GM19328 (cell line): ENCODE measurements around the gene METTL21C.

ENCODE experiments used
- ATAC-seq: cut with Tn5 transposase; IDR thresholded peaks from one replicate; pipeline ENCODE4 v1.9.1; 2021; ENCODE audit warnings: mild to moderate bottlenecking, moderate library complexity; ENCODE audit not compliant: unreplicated experiment

METTL21C gene

DNA sequence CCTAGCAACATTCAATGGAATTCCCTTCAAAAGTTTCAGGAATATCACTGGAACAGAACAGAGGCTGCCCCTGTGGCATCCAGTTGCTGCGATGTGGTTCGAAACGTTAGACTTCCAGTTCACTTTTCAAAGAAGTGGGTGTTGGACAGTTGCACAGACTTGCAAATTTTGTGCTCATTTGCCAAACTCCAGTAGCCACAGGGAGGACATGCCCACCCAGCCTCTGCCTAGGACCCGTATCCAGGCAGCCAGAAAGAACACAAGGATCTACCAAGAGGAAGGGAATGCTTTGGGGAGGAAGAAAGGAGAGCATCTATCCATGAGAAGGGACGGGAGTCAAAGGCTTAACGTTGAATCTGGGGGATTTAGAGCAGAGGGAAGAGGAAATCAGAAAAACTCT lies at the start of gene METTL21C:
TSS of gene METTL21C (minus strand) at position 108 of the 400 bp plus-strand sequence. CDS start 546 bp downstream, outside the sequence.
- ATAC-seq, result no peak

DNA sequence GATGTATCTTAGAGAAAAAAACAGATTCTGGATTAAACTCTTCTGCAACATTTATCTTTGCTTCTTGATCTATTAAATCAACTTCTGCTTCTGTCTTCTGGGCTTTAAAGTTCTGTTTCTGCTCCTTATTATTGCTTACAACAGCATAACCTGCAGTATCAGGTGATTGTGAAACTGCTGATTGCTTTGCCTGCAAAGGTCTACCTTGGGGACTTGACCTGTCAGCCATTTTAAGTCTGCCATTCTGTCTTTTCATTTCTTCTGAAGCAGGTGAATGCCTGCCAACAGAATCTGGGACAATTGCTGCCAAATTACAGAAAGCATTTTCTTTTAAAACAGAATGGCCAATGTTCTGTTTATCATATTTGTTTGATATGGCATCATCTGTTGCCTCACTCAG lies 47.7 kb upstream of the METTL21C start:
- ATAC-seq, result no peak

DNA sequence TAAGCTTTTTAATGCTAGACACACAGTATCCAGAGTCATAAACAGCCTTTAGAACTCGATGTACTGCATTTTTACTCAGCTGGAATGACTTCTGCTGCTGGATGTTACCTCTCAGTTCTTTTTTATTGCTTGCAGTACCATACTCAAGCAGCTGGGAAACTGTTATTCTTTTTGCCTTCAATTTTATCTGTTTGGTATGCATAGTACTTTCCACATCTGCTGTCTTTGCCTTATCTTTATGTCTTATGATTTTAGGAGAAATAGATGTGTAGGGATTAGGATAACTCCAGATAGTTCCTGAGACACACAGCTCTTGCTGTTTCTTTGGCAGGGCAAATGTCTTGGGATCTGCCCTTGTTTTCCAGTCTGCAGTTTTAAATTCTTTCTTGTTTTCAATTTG lies 47.3 kb upstream of the METTL21C start:
- no peak for ATAC-seq

DNA sequence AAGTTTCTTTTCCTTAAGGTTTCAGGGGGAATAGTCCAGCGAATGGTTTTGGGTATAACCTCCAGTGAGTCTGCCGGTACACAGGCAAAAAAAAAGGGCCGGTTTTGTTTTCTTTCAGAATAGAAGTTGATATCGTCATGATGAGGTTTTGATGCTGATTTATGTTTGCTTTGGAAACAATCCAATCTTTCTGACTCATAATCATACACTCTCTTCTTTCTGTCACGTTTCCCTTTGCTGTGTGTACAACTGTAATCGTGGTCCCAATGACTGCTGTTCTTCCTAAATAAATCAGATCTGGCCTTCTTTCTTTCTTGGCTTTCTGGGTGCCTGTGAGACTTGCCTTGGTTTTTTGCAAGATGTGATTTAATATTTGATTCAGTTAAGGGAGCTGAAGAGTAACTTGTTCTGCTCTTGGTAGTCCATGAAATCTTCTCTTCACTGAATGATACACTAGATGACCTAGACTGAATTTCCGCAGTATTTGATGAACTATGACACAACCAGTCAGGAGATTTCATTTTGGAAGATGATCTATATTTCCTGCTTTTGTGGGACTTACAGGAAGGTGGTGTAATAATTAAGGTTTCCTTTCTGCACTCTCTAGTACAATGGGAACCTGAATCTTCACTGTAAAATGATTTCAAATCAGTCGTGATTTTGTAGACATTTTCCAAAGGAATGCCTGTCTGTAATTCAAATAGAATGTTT lies 34.9 kb upstream of the METTL21C start:
- ATAC-seq, result no peak

DNA sequence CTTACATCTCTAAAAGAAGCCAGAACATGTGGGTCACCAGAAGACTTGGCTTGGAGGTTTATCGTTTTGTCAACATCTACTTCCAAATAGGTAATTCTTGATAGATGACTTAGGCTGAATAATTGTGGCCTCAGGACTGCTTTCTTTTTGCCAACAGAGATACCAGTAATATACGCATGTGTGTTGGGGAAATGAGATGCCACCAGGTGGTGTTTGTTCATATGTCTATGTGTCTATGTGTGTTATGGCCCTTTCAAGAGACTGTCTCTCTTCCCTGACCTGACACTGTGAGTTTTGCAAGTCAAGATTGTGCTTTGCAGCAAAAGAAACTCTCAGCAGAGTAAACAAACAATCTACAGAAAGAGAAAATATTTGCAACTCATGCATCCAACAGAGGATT lies 31.6 kb upstream of the METTL21C start:
- no peak for ATAC-seq

DNA sequence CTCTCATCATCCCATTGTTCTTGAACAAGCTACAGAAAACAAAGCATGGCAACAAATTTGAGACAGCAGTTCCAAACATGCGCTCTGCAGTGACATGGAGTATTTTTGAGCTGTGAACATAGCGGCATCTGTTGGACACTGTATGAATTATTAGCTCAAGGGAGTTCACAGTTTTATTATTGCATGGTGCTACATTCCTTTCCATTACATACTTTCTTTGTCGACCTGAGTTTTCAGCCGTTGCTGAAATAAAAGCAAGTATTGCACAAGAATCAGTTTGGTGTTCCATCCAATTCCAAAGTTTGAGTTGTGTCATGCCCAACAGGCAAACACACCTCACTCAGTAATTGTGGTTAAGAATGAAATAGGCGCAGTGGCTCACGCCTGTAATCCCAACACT lies 30.1 kb upstream of the METTL21C start:
- ATAC-seq, result no peak

DNA sequence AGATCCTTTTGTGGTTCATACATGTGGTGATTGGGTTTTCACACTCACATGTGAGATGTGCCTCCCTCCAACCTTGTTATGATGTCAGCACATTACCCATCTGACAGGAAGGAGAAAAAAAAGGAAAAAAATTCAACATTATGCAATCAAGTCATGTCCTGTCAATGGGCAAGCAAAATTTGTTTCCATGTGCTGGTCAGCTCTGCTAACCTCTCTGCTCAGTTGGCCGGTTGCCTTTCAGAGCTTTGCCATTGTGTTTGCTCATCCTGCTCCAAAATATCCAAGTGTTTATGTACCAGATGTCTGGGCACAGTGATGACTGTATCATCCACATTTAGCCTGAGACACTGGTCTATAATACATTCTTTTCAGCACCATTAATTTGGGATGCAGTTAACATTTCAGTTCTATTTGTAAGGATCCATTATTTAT lies 27.0 kb upstream of the METTL21C start:
- ATAC-seq, result no peak

DNA sequence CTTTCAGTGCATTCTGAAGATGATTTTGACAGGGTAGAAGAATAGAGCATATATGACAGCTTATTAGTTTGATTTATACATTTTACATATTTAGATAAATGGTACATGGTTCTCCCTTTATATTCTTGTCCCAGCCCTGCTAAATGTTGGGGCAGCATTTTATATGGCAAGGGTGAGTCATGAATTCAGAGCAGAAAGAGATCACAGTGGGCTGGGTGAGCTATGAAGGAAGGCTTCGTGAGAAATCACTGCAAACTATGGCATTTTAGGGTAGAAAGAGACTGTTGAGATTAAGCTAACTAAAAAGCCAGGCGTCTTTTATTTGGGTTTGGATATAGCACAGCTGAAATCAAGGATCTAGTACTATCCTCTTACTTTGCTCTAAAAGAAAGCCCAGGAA lies 23.9 kb upstream of the METTL21C start:
- ATAC-seq, result no peak

DNA sequence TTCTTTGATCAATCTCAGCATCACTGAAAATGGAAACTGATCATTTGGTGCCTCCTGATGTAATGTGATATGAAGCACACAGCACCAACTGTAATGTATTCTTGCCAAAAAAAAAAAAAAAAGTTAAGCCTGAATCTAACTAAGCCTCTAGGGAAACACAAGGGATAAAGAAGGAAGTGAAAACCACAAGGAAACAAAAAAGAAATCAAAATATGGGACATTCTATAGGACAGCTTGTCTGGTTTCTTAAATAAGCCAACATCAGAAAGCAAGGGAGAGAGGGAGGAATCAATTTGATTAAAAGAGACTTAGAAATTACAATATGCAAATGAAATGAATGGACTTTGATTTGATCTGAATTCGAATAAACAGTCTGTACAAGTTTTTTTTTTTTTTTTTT lies 20.6 kb upstream of the METTL21C start:
- ATAC-seq, result no peak

DNA sequence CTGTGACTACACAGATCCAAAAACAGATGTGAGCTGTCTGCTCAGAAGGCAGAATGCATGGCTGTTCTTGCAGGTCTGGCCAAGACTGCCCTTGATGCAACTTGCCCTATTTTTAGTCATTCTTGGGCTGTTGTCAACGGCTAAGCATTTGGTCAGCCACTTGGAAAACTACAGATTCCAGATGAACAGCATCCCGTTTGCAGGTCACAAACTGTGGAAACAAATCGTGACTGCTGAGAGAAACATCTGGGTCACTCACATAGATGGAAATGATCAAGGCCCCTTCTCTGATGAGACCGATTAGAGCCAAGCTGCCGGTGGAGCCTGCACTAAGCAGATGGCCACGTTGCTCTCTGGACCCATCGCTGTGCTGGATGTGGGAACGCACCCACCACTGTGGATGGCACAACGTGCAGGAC lies 15.4 kb upstream of the METTL21C start:
- ATAC-seq, result no peak

DNA sequence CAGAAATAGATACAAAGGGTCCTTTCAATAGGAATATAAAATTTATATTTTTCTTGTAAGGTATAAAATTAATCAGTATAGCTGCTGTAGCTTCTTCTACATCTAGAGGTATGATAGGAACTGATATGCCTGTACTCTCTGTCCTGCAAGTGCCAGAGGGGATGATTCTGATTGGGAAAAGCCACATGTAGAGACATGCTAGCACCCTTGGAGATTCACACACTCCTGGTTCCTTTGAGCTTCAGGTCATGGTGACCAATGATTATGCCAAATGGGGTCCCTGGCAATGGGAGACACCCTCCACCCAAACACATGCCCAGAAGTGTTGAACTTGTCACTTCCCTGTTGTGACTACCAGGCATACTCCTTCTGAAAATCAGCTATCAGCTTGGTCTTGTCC lies 14.7 kb upstream of the METTL21C start:
- no peak for ATAC-seq

DNA sequence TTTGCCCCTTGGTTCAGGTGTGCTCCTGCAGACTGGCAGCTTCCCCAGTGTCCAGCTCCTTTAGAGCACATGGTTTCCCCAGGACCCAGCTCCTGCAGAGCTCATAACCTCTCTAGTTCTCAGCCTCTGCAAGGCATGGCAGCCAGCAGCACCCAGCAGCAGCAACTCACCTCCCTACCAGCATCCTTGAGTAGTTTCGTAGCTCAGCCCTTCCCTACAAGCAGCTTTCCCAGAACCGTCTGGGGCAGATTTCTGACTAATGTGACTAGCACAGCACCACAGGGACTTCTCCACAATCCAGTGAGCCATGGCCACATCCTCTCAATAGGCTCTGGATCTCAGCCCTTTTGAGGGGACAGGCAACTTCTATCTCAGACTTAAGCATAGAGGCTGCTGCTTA lies 14.1 kb upstream of the METTL21C start:
- no peak for ATAC-seq

DNA sequence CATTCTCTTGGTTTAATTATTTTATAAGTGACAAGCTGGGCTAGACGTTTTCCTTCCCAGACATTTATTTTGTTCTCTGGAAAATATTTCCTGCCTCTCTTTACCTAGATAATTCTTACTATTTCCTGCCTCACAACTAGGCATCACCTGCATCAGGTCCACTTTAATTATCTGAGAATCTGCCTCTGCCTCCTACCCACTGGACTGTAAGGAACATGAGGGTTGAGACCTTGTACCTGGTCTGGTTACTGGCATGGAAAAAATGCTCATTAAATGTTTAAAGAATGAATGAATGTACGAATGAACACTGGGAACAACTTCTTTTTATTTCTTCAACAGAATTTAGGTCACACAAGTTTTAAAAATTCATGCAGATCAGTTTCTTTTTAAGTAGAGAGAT lies 13.4 kb upstream of the METTL21C start:
- ATAC-seq, result no peak

DNA sequence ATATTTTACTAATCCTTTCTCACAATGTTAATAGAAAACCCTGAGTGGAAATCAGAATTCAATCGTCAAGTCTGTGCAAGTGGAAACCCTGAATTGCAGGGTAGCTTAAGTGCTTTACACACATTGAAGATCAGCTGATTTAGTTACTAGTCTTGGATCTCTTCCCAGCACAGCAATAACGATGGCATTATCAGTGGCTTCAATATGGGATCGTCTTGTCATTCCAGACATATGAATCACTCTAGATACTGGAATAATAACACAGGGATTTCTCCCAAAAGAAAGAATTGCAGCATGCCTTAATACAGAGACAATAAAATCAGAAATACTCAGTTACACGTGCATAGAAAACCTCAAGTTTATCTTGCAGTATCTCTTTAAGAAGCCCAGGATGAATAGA lies 12.6 kb upstream of the METTL21C start:
- ATAC-seq, result no peak

DNA sequence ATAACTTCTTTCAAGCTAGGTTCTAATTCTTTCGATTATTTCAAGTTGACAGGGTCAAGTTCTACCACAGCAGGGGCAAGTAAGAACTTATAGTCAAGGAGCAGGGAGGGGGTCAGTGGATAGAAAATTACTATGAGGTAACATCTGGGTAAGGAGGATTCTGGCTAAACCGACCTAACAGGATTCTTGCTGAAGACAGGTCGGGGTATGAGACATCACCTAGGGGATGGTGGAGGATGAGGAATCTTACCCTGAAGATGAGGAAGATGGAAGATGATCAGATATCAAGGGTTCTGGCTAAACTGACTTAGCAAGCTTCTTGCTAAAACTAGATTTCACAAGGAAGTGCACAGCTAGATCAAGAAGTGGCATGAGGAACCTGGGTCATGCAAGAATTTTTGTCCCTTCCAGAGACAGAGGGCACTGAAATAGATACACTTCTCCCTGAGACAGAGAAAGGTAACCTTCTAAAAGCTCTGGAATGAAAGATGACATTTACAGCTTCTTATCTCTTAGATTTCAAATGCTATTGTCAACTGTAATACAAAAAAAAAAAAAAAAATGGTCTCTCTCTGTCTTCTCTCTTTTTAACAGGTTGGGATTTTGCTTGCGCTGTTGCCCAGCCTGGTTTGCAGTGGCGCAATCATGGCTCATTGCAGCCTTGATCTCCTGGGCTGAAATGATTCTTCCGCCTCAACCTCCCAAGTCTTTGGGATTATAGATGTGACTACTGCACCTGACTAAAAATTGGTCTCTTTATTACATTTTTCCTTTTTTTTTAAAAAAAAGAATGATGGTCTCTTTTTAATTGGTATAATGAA lies 9.6 kb upstream of the METTL21C start:
- ATAC-seq, result no peak

DNA sequence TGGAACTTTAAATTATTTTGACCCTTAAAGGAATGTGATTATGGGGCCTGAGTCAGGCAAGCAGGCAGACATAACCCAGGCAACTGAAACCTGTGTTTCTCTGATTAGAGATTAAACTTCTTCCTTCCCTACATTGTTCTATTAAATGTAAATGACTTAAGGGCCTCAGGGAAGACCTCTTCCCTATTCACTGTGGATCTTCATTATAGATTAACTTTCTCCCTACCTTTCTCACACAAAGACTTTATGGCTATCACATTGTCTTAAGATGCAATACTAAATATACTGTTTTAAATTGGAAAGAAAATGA lies 8.8 kb upstream of the METTL21C start:
- no peak for ATAC-seq

DNA sequence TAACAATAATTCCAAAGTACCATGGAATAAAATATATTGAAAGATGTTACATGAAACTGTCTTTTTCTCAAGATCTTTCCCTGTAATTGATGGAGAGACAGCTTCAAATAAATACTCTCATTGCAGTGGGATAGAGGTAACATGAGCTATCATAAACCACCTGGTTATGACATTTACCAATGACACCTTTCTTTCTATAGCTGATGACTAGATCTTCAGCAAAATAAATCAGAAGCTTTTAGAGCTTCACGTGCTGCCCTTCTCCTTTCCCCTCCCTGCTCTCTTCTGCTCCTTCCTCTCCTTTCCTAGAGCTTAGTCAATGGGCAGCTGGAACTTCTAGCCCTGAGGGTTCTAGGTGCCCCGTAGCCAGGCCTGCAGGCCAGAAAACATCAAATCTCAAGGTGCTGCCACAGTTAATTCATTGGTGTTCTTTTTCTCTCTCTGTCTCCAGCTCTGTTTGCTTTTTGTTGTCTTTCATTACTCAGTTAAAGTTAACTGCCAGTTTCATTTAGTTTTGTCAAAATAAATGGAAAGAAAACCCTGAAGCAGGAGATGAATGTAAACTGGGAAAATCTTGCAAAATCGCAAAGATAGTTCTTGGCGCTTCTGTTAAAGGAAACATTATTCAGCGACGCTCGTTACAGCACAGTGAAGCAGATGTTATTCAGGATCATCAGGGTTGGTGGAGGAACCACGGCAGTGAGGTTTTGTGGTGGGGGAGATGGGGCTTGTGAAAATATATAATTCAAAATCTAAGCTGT lies 8.3 kb upstream of the METTL21C start:
- no peak for ATAC-seq

DNA sequence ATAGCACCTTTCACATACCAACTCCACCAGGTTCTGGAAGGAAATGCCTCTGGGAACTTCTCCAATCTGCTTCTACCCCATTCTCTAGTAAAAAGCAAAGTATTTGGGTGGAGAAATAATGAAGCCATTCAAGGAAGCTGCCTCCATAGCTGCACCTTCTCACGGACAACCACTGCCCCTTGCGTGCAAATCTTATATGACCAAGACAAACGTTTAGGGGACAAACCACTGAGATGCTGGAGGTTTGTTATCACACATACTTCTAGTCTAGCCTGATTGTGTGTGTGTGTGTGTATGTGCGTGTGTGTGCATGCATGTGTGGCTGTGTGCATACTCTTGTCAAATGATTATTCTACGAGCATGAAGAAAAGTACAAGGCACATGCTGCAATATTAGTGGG lies 6.5 kb upstream of the METTL21C start:
- ATAC-seq, result no peak

DNA sequence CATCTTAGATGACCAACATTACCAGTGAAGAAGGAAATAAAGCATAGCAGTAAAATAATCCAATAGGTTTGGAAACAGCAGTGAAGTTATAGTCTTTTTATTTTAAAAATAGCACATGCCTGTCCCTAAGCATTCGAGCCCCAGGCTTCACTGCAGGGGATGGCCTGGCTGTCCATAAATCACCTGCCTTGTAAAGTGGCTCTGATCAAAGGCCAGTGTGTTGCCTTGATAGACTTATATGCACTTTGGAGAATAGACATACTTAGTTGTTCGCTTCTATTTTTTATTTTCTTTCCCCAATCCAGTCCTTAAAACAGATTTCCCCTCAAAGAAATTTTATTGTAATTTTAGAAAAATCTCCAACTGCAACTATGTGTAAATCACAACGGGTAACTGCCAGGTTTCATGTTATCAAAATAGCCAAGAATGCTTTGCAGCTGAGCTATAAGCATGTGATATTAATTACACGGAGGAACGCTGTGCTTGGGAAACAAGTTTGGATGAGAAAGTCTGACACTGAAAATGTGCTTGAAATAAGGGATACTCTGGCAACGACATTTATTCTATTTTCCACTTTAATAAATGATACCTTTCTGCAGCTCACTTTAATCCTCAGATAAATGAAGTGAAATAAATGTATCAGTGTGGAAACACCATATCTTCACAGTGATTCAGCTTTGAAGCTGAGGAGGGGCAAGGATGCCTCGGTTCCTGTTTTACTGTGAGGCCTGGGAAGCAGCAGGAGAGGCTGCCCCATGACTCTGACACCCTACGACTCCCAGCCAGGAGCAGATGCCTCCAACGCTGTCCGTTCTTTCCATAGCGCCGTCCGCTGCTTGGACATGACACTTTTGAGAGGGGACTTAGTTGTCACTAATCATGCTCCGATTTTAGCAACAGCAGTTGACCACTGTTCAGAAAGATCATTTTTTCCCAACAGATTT lies 5.5 kb upstream of the METTL21C start:
- no peak for ATAC-seq

DNA sequence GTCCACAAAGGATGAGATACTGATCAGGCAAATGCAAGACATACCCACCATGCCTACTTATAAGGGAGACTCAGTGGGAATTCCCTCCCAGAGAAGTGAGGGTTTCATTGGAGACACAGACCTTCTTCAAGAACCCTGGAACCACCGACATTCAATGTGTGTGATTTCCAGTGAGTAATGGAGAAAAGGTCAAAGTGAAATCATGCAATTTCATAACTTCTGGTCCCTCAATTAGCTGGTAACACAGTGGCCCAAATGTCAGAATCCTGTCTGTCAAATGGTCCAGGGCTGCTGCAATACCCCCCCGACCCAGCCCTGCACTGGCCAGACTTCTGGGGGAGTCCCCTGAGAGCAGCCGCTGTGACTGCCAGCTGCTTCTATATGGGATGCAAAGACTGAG lies 4.7 kb upstream of the METTL21C start:
- no peak for ATAC-seq

DNA sequence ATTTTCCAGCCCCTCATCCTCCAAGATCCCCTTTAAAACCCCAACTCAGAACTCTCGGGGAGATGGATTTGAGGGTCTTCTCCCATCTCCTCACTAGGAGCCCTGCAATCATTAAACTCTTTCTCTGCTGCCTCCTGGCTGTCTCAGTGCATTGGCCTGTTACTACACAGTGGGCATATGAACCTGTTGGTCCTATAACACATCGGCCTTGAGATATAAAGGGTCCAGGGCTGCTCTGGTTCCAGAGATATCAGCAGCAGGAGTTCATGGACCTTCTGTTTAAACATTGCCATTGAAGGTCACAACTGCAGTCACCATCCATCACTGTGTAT lies 3.8 kb upstream of the METTL21C start:
- no peak for ATAC-seq
